Subcutaneous abdominal adipose tissue (tissue), 5 donors: ENCODE results near the gene CPEB4.

Experiments used
- H3K27ac ChIP-seq: one replicate; pipeline ENCODE4 v1.7.0; 2013; ENCODE audit warnings: low read depth, mild to moderate bottlenecking, inconsistent platforms, low read length, moderate library complexity
- H3K27me3 ChIP-seq, 5 donors: one replicate each; pipeline ENCODE4 v1.7.0; 2013; ENCODE audit warnings: low read length in 5 of 5, inconsistent platforms in 1 of 5; ENCODE audit not compliant: control insufficient read depth in 5 of 5, insufficient read depth in 4 of 5
- H3K36me3 ChIP-seq, 5 donors: one replicate each; pipeline ENCODE4 v1.7.0; 2013; ENCODE audit warnings: low read length in 5 of 5; ENCODE audit not compliant: control insufficient read depth in 5 of 5, insufficient read depth in 5 of 5
- H3K4me1 ChIP-seq, 5 donors: one replicate each; pipeline ENCODE4 v1.7.0; 2013; ENCODE audit warnings: low read length in 5 of 5, mild to moderate bottlenecking in 3 of 5, moderate library complexity in 1 of 5; ENCODE audit not compliant: control insufficient read depth in 5 of 5, insufficient read depth in 5 of 5
- H3K4me3 ChIP-seq, 5 donors: one replicate each; pipeline ENCODE4 v1.7.0; 2013; ENCODE audit warnings: low read length in 5 of 5, low read depth in 1 of 5
- H3K9ac ChIP-seq, 5 donors: one replicate each; pipeline ENCODE4 v1.7.0; 2013; ENCODE audit warnings: low read length in 5 of 5, mild to moderate bottlenecking in 4 of 5, moderate library complexity in 3 of 5
- H3K9me3 ChIP-seq, 5 donors: one replicate each; pipeline ENCODE4 v1.7.0; 2013; ENCODE audit warnings: low read length in 5 of 5; ENCODE audit not compliant: control insufficient read depth in 5 of 5
- donor health status: healthy.
- donor health status: healthy.
- donor health status: healthy.
- donor health status: healthy.
- donor health status: healthy.

CPEB4 gene

DNA sequence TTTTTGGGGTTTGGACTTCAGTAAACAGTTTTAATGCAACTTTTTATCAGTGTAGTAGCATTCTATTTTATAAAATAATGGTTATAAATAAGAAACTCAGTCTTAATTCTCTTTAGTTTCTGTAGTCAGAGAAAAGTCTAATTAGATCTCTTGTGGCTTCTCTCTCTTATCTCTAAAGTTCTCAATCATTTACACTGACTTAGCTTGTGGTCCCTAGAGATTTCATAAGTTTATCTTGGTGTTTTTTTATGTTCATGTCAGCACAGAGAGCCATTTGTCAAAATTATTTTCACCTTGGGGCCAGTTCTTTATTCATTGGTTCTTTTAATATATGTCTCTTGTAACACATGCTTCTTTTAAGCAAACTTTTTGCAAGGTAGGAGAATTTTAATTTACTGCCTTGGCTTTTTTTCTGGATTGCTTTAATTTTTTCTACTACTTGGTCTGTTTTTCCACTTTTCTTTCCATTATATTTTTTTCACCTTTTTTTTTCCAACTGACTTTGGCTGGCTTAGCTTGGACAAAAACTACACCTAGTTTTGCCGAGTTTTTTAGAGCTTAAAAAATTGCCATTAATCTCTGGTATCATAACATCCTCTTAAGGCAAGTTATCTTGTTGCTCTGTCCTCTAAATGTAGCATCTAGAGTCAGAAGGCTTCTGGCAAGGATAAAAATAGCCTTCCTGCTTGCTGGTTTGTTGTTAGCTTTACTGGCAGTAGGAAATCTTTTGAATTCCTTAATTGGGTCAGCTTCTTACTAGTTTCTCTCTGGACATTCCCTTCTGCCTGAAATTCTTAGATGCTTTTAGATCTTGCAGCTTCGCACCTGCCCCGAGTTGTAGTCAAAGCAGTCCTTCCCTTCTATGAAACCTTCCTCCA is 35.3 kb downstream of the CPEB4 start:
- Histone ChIP-seq H3K4me3 (no peak overlapping the region), H3K27ac (peak overlapping the region; percentile 8), H3K27me3 (no peaks in the 10 kb centered on the region)

GRCh38 chr5:173924899-173925298 is 36.8 kb downstream of the CPEB4 start:
- Histone ChIP-seq H3K36me3 (peaks cover 0 to 5% (median 0%) of the 10 kb centered on the region in 5 donors), H3K9ac (no peak overlapping the region), H3K9me3 (no peaks in the 10 kb centered on the region), H3K4me3 (no peak overlapping the region), H3K4me1 (peaks cover 0 to 58% (median 44%) of the 10 kb centered on the region in 5 donors), H3K27ac (no peak overlapping the region), H3K27me3 (no peaks in the 10 kb centered on the region)

More for the DNA sequence above, 35.3 kb downstream of the CPEB4 start:
- Histone ChIP-seq H3K9ac (peak overlapping the region in 1 of 5 donors; percentile 47), H3K9me3 (no peaks in the 10 kb centered on the region), H3K4me1 (peaks cover 0 to 67% (median 53%) of the 10 kb centered on the region in 5 donors), H3K36me3 (peaks cover 0 to 5% (median 0%) of the 10 kb centered on the region in 5 donors)

DNA sequence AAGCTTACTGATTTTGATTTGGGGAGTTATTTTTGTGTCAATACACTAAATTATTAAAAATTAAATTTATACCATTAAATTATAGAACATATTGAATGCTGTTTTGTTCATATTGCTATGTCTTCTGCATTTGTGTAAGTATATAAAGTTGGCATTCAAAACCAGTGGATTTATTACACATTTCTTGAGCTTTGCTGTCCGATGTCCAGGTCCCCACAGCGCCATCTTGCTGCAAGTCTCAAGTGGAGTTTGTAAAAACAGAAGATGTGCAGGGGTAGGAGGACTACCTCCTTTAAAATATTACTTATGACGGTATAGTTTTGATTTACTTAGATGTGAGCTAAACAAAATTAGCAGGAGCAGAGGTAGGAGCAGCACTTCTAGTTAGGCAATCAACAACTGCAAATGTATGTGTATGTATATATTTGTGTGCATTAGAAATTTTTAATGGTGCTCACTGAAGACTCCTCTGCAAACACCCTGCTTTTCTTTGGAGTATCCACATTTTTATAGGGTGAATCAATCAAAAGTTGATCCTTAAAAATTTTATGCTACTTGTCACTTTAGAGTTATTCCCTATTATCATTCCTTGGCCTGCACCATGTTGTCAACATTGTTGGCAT is 37.4 kb downstream of the CPEB4 start:
- H3K4me1 ChIP-seq = peaks cover 0 to 51% (median 40%) of the 10 kb centered on the region in 5 donors
- no peaks in the 10 kb centered on the region for H3K9me3 ChIP-seq
- H3K27ac ChIP-seq = no peak overlapping the region
- peaks cover 0 to 5% (median 0%) of the 10 kb centered on the region in 5 donors for H3K36me3 ChIP-seq
- no peaks in the 10 kb centered on the region for H3K27me3 ChIP-seq
- H3K4me3 ChIP-seq = no peak overlapping the region
- H3K9ac ChIP-seq = no peak overlapping the region

- peaks cover 0 to 45% (median 36%) of the 10 kb centered on the region in 5 donors for H3K4me1 ChIP-seq
Observed at GRCh38 chr5:173926359-173926758, 38.2 kb downstream of the CPEB4 start.

DNA sequence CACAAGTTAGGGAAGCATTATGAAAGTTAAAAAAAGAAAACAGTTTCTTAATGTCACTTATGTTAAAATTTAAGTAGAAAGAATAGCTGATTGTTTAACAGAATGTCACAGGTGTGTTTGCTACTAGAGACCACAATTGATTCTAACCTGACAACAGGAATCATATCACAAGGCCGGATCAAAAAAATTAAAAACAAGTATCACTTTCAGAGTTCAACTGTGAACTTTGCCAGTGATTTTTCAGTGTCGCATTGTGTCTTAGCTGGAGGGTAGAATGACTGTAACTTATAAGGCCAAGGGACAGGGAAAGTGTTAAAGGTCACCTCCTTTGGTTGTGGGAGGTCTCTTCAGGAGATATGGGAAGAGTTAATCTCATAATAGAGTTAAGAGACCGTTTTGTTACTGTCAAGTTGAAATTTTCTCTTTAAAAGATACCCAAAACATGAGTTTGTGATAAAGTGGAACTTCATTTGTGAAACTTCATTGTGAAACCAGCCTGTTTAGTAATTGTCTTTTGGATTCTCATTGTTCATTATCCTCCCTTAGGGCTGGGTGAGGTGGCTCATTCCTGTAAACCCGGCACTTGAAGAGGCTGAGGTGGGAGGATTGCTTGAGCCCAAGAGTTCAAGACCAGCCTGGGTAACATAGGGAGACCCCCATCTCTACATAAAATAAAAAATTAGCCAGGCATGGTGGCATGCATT is 40.9 kb downstream of the CPEB4 start:
- no peaks in the 10 kb centered on the region for H3K9me3 ChIP-seq
- H3K9ac ChIP-seq = no peak overlapping the region
- H3K27ac ChIP-seq = peak overlapping the region; percentile 21
- no peaks in the 10 kb centered on the region for H3K27me3 ChIP-seq
- peaks cover 0 to 7% (median 0%) of the 10 kb centered on the region in 5 donors for H3K36me3 ChIP-seq
- peaks cover 0 to 28% (median 26%) of the 10 kb centered on the region in 5 donors for H3K4me1 ChIP-seq
- H3K4me3 ChIP-seq = no peak overlapping the region

More at GRCh38 chr5:173926359-173926758, 38.2 kb downstream of the CPEB4 start:
- no peak overlapping the region for H3K27ac ChIP-seq
- no peaks in the 10 kb centered on the region for H3K9me3 ChIP-seq
- no peak overlapping the region for H3K4me3 ChIP-seq
- H3K9ac ChIP-seq = no peak overlapping the region
- peaks cover 0 to 5% (median 0%) of the 10 kb centered on the region in 5 donors for H3K36me3 ChIP-seq
- H3K27me3 ChIP-seq = no peaks in the 10 kb centered on the region

GRCh38 chr5:173932695-173933139 is 44.6 kb downstream of the CPEB4 start:
- Histone ChIP-seq H3K36me3 (peaks cover 0 to 7% (median 0%) of the 10 kb centered on the region in 5 donors), H3K9ac (no peak overlapping the region), H3K27me3 (no peaks in the 10 kb centered on the region), H3K4me3 (no peak overlapping the region), H3K4me1 (peaks cover 0 to 9% (median 3%) of the 10 kb centered on the region in 5 donors), H3K9me3 (no peaks in the 10 kb centered on the region), H3K27ac (no peak overlapping the region)

DNA sequence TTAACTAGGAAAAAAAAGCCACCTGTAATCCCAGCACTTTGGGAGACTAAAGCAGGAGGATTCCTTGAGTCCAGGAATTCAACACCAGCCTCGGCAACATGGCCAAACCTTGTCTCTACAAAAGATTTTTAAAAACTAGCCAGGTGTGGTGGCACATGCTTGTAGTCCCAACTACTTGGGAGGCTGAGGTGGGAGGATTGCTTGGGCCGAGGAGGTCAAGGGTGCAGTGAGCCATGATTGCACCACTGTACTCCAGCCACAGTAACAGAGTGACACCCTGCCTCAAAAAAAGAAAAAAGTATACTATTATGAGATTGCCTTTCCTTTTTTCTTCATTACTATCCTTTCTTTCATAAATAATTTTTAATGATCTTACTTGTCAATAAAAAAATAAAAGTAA is 45.8 kb downstream of the CPEB4 start:
- Histone ChIP-seq H3K9ac (no peak overlapping the region), H3K27me3 (no peaks in the 10 kb centered on the region), H3K4me3 (no peak overlapping the region), H3K9me3 (no peaks in the 10 kb centered on the region), H3K36me3 (peaks cover 0 to 7% (median 0%) of the 10 kb centered on the region in 5 donors), H3K27ac (no peak overlapping the region), H3K4me1 (peaks cover 0 to 4% (median 3%) of the 10 kb centered on the region in 5 donors)

DNA sequence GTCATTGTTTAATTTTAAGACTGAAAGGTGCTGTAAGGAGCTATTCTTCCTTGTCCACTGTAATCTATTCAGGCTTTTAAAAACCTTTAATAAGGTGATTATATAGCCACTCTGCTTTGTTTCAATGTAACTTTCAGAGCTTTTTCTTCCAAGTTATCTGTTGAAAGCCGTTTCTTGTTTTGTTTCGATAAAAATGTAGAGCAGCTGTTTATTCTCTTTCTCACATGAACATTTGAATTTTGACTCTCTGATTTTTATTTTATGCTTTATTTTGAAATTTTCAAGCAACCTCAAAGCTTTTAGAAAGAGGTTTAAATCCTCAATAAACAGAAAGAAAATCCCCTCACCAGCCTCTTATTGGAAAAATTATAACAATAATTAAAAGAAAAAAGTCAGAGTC is 47.2 kb downstream of the CPEB4 start:
- Histone ChIP-seq H3K36me3 (peaks cover 0 to 7% (median 0%) of the 10 kb centered on the region in 5 donors), H3K4me1 (peaks cover 0 to 10% (median 0%) of the 10 kb centered on the region in 5 donors), H3K9ac (no peak overlapping the region), H3K27me3 (no peaks in the 10 kb centered on the region), H3K27ac (no peak overlapping the region), H3K9me3 (no peaks in the 10 kb centered on the region), H3K4me3 (no peak overlapping the region)

DNA sequence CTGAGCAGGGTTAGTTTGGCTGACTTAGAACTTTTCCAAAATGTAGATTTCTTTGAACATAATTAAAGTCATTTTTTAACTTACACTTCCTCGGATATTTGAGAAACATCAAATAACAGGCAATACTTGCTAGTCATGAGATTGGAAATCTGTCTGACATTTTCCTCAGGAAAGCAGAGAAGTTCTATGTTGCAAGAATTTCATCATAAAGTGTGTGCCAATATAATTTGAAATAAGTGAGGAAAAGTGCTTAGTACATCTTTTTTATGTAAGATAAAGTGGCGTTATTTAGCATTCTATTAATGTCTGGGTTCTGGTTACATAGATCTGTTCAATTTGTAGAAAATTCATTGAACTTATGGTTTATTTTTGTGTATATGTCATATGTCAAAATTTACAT is 52.1 kb downstream of the CPEB4 start:
- H3K4me1 ChIP-seq = peaks cover 0 to 37% (median 9%) of the 10 kb centered on the region in 5 donors
- no peak overlapping the region for H3K4me3 ChIP-seq
- H3K36me3 ChIP-seq = peaks cover 4 to 6% (median 6%) of the 10 kb centered on the region in 5 donors
- H3K27me3 ChIP-seq = no peaks in the 10 kb centered on the region
- no peaks in the 10 kb centered on the region for H3K9me3 ChIP-seq
- peak overlapping the region; percentile 20 for H3K27ac ChIP-seq
- peak overlapping the region in 1 of 5 donors; percentile 24 for H3K9ac ChIP-seq
